Liver (tissue), 9 donors: ENCODE data around the gene CEP78. TPM values are rescaled to one million over a fixed set of nuclear protein-coding genes. Genes with fewer than 3 reads are reported as not detected.

Source experiments
- DNase-seq: peaks from one replicate; pipeline ENCODE4 v3.0.0-alpha.2; 2017; ENCODE audit warnings: low spot score
- H3K27ac ChIP-seq, 2 donors: one replicate each; pipeline ENCODE4 v1.7.0; 2013; ENCODE audit warnings: inconsistent platforms in 2 of 2, low read length in 2 of 2, control low read depth in 1 of 2, low read depth in 1 of 2, mild to moderate bottlenecking in 1 of 2
- H3K27me3 ChIP-seq, 4 donors: one replicate each; pipeline versions ENCODE4 v1.6.1 to v1.7.0; 2013; ENCODE audit warnings: low read length in 3 of 4, inconsistent platforms in 1 of 4, mild to moderate bottlenecking in 1 of 4, moderate library complexity in 1 of 4; ENCODE audit not compliant: control insufficient read depth in 4 of 4, insufficient read depth in 4 of 4
- H3K36me3 ChIP-seq, 4 donors: one replicate each; pipeline versions ENCODE4 v1.6.1 to v1.7.0; 2013; ENCODE audit warnings: low read length in 3 of 4, mild to moderate bottlenecking in 3 of 4, low read depth in 1 of 4, moderate library complexity in 1 of 4; ENCODE audit not compliant: control insufficient read depth in 4 of 4, insufficient read depth in 3 of 4
- H3K4me1 ChIP-seq, 4 donors: one replicate each; pipeline versions ENCODE4 v1.6.1 to v1.7.0; 2013; ENCODE audit warnings: low read length in 3 of 4, mild to moderate bottlenecking in 3 of 4, moderate library complexity in 1 of 4; ENCODE audit not compliant: control insufficient read depth in 4 of 4, insufficient read depth in 4 of 4
- H3K4me3 ChIP-seq, 3 donors: one replicate each; pipeline versions ENCODE4 v1.6.1 to v1.7.0; 2013; ENCODE audit warnings: low read length in 3 of 3, control low read depth in 1 of 3, low read depth in 1 of 3, mild to moderate bottlenecking in 1 of 3
- H3K9ac ChIP-seq, 2 donors: one replicate each; pipeline ENCODE4 v1.7.0; 2013; ENCODE audit warnings: low read length in 2 of 2, mild to moderate bottlenecking in 2 of 2, moderate library complexity in 2 of 2, control low read depth in 1 of 2, low read depth in 1 of 2
- H3K9me3 ChIP-seq, 4 donors: one replicate each; pipeline versions ENCODE4 v1.6.1 to v1.7.0; 2013; ENCODE audit warnings: low read length in 3 of 4; ENCODE audit not compliant: control insufficient read depth in 4 of 4
- ATF3 ChIP-seq: IDR thresholded peaks from 2 replicates; pipeline ENCODE4 v1.6.1; 2016; ENCODE audit warnings: antibody characterized with exemption
- CTCF ChIP-seq: fragments of 150-350 bp; IDR thresholded peaks from 2 replicates; pipeline ENCODE4 v1.5.1; 2017; ENCODE audit warnings: improper control_type of control experiment, low read depth, low read length; ENCODE audit not compliant: missing input control
- EGR1 ChIP-seq, 2 donors: IDR thresholded peaks; 2 replicates each; pipeline ENCODE4 v1.6.1; 2016 to 2018; ENCODE audit warnings: antibody characterized with exemption in 2 of 2, low read depth in 2 of 2
- FOXA1 ChIP-seq: IDR thresholded peaks from 2 replicates; pipeline ENCODE4 v1.6.1; 2016; ENCODE audit warnings: antibody characterized with exemption
- FOXA2 ChIP-seq: IDR thresholded peaks from 2 replicates; pipeline ENCODE4 v1.6.1; 2016; ENCODE audit warnings: antibody characterized with exemption
- GABPA ChIP-seq, 2 donors: IDR thresholded peaks in 1 of 2; conservative IDR thresholded peaks in 1 of 2; 2 replicates each; pipeline ENCODE4 v1.6.1; 2016; ENCODE audit warnings: antibody characterized with exemption in 2 of 2, mild to moderate bottlenecking in 1 of 2, moderate library complexity in 1 of 2
- HNF4A ChIP-seq, 2 donors: conservative IDR thresholded peaks; 2 replicates each; pipeline ENCODE4 v1.6.1; 2016; ENCODE audit warnings: antibody characterized with exemption in 2 of 2, mild to moderate bottlenecking in 2 of 2
- HNF4G ChIP-seq: IDR thresholded peaks from 2 replicates; pipeline ENCODE4 v1.6.1; 2016; ENCODE audit warnings: antibody characterized with exemption
- JUND ChIP-seq, 2 donors: IDR thresholded peaks; 2 replicates each; pipeline ENCODE4 v1.6.1; 2016; ENCODE audit warnings: antibody characterized with exemption in 2 of 2
- MAX ChIP-seq: IDR thresholded peaks from 2 replicates; pipeline ENCODE4 v1.6.1; 2016; ENCODE audit warnings: antibody characterized with exemption
- RAD21 ChIP-seq, 2 donors: IDR thresholded peaks; 2 replicates each; pipeline ENCODE4 v1.6.1; 2016; ENCODE audit warnings: antibody characterized with exemption in 2 of 2, mild to moderate bottlenecking in 2 of 2
- REST ChIP-seq: IDR thresholded peaks from 2 replicates; pipeline ENCODE4 v1.6.1; 2016; ENCODE audit warnings: antibody characterized with exemption, mild to moderate bottlenecking
- RXRA ChIP-seq, 2 donors: IDR thresholded peaks; 2 replicates each; pipeline ENCODE4 v1.6.1; 2017 to 2018; ENCODE audit warnings: antibody characterized with exemption in 2 of 2, mild to moderate bottlenecking in 1 of 2
- SP1 ChIP-seq: IDR thresholded peaks from 2 replicates; pipeline ENCODE4 v1.6.1; 2018; ENCODE audit warnings: antibody characterized with exemption, mild to moderate bottlenecking
- TAF1 ChIP-seq: conservative IDR thresholded peaks from 2 replicates; pipeline ENCODE4 v1.6.1; 2016; ENCODE audit warnings: antibody characterized with exemption, mild to moderate bottlenecking
- YY1 ChIP-seq: IDR thresholded peaks from 2 replicates; pipeline ENCODE4 v1.6.1; 2016; ENCODE audit warnings: antibody characterized with exemption, mild to moderate bottlenecking
- WGBS: extraction: QIAGEN DNeasy Blood & Tissue Kit; methylation state at CpG from one replicate; pipeline ENCODE4 v1.1.7; 2013; 5-methylcytosine and 5-hydroxymethylcytosine counted together
- polyA plus RNA-seq, 2 donors: library from polyadenylated mRNA; stranded (reverse) in 1 of 2; unstranded in 1 of 2; fragments of 200-250 nt in 1 of 2; fragments of >200 nt in 1 of 2; fragmentation: Nextera tagmentation in 1 of 2; extraction: Ambion mirVana in 1 of 2; gene quantifications; one replicate each; pipeline versions ENCODE4 v1.2.1 to v1.2.3, GENCODE V29; 2013 to 2015
- total RNA-seq, 2 donors: library from RNA; depleted of rRNA; stranded (reverse); fragments of >200 nt; gene quantifications; one replicate each; pipeline ENCODE4 v1.2.3, GENCODE V29; 2014
- donor health status: healthy.
- donor health status: healthy.
- donor health status: healthy.
- donor health status: healthy.
- donor health status: healthy.

CEP78 gene
- total and polyA plus RNA-seq, 4 donors, result 2.6 to 12.0 (median 6.4) TPM

- Histone ChIP-seq H3K4me3 (no peak overlapping the region), H3K9ac (no peak overlapping the region), H3K27me3 (no peaks in the 10 kb centered on the region), H3K9me3 (no peaks in the 10 kb centered on the region), H3K4me1 (peaks cover 0 to 20% (median 15%) of the 10 kb centered on the region in 4 donors), H3K27ac (no peak overlapping the region), H3K36me3 (peaks cover 7 to 33% (median 30%) of the 10 kb centered on the region in 4 donors)
- no peak for DNase-seq
- TF ChIP-seq FOXA2, result no peak
- TF ChIP-seq ATF3, result no peak
- TF ChIP-seq HNF4A (conservative IDR thresholded peaks at IDR 0.05), result peak; percentile 44 to 76
- peak in 1 of 2 donors; percentile 46 for TF ChIP-seq RXRA (IDR thresholded peaks at IDR 0.05)
- TF ChIP-seq HNF4G, result no peak
- TF ChIP-seq EGR1 (IDR thresholded peaks at IDR 0.05; ENCODE audit: low read depth in 2 of 2), result no peak
- TF ChIP-seq FOXA1, result no peak
- TF ChIP-seq YY1, result no peak
- TF ChIP-seq MAX, result no peak
- no peak for TF ChIP-seq JUND (IDR thresholded peaks at IDR 0.05)
- no peak for TF ChIP-seq TAF1
- no peak for TF ChIP-seq GABPA (IDR thresholded peaks at IDR 0.05 in 1 of 2, conservative IDR thresholded peaks at IDR 0.05 in 1 of 2)
- TF ChIP-seq CTCF, result no peak
- no peak for TF ChIP-seq RAD21 (IDR thresholded peaks at IDR 0.05)
- TF ChIP-seq SP1, result no peak
- WGBS, result 77% methylated on average over 16 of the region's 16 CpGs
Measured at GRCh38 chr9:78306222-78307076, 70.6 kb downstream of the CEP78 start.

GRCh38 chr9:78307360-78307759, 71.5 kb downstream of the CEP78 start:
- no peak overlapping the region for H3K4me3 ChIP-seq
- H3K9me3 ChIP-seq, result no peaks in the 10 kb centered on the region
- no peaks in the 10 kb centered on the region for H3K27me3 ChIP-seq
- DNase-seq, result no peak
- H3K36me3 ChIP-seq, result peaks cover 6 to 37% (median 31%) of the 10 kb centered on the region in 4 donors
- WGBS, result 97% methylated on average over 2 of the region's 2 CpGs
- no peak overlapping the region for H3K27ac ChIP-seq
- peaks cover 0 to 15% (median 14%) of the 10 kb centered on the region in 4 donors for H3K4me1 ChIP-seq
- TF ChIP-seq MAX (no peak), YY1 (no peak), RAD21 (IDR thresholded peaks at IDR 0.05) (no peak), REST (no peak), RXRA (IDR thresholded peaks at IDR 0.05) (no peak)
- no peak overlapping the region for H3K9ac ChIP-seq
